Medulla oblongata (tissue), 1 donor: ENCODE measurements around the gene LCN6.
"Not testable (repeated sequence)": the region's sequence is repeated elsewhere in the genome, so short reads cannot be mapped to it uniquely, and the experiment has no call there.

Source experiments
- DNase-seq: peaks from one replicate; pipeline ENCODE4 v3.0.0-alpha.2; 2015; ENCODE audit errors: extremely low spot score

Gene LCN6

DNA sequence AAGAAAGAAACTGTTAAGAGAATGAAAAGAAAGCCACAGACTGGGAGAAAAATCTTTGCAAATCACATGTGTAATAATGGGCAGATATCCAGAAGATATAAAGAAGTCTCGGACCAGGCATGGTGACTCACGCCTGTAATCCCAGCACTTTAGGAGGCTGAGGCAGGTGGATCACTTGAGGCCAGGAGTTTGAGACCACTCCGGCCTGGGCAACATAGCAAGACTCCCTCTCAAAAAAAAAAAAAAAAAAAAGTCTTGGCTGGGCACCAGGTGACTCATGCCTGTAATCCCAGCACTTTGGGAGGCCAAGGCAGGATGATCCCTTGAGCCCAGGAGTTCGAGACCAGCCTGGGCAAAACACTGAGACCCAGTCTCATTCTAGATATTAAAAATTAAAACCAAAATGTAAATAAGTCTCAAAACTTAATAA is 37.1 kb downstream of the LCN6 start:
- DNase-seq: not testable (repeated sequence)

DNA sequence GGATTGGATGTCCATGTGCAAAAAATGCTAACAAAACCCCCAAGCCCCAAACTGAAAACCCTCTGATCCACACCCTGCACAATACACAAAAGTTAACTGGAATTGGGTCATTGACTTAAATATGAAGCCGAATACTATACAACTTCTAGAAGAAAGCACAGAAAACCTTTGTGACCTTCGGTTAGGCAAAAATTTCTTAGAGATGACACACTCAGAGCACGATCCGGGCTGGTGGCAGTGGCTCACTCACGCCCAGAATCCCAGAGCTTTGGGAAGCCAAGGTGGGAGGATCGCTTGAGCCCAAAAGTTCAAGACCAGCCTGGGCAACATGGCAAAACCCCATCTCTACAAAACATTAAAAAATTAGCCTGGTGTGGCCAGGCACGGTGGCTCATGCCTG is 37.8 kb downstream of the LCN6 start:
- DNase-seq: no peak

DNA sequence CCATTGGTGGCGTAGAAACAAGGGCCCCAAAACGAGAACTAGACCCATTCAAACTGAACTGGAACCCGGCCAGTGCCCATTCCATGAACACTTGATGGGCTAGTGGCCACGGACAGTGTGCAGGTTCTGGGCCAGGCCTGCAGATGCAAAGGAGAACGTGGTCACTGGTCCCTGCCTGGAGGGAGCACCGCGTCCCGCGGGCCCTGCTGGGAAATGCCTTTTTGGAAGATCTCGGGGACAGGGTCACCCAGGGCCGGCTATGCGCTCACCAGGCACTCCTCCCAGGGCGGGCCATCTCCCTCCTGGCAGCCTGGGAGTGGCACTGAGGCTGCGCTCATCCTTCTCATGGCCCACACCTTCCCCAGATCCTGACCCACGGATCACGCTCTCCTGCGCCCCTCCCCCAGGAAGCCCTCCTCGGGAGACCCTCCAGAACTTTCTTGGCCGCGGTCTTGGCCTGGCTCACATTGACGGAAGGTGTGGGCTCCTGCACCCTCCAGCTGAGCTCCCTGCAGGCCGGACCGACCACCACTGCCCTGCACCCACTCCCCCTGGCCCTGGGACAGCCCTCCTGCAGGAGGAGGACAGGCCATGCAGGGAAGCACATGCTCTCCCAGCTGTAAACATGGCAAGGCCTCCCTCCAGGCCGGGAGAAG is 38.7 kb downstream of the LCN6 start:
- DNase-seq: no peak

DNA sequence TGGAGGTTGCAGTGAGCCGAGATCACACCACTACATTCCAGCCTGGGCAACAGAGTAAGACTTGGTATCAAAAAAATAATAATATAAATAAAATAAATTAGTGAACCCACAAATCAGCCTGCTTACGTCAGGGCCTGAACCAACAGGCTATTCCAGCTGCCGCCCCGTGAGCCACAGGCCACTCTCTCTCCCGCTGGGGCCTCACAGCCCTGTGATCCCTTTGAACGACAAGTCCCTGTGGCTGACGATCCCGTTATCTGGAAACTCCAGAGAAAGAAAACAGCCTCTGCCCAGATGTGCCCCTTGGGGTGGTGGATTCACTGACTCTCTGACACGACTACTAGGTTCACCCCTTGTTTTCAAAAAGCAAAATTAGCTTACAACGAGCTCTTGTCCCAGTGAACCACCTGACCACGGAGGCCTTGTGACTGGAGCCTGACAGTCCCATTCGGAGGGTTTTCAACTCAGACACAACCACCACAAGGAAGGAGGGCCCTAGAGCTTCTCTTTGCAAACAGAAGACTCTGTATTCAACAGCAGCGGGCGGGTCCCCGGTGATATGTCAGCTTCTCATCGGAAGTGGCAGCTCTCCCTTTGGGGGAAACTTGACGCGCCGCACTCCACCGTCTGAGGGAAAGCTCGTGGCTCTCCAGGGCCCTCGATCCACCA is 40.3 kb downstream of the LCN6 start:
- DNase-seq: peak; percentile 39

DNA sequence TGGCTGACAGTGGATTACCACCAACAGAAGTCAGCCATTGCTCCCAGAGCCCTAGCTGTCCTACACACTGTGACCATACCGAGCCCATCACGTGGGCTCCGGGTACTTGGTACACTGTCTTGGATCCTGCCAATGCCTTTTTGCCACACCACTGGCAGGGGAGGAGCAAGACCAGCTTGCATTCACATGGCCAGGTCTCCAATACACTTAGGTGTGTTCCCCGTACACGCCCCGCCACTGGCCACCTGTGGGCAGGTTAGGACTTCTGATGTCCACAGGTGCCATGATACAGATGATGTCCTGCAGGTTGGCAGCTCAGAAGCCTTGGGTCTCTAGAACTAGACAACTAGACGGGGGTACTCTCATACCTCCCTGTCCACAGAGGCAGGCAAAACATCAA is 41.3 kb downstream of the LCN6 start:
- no peak for DNase-seq

DNA sequence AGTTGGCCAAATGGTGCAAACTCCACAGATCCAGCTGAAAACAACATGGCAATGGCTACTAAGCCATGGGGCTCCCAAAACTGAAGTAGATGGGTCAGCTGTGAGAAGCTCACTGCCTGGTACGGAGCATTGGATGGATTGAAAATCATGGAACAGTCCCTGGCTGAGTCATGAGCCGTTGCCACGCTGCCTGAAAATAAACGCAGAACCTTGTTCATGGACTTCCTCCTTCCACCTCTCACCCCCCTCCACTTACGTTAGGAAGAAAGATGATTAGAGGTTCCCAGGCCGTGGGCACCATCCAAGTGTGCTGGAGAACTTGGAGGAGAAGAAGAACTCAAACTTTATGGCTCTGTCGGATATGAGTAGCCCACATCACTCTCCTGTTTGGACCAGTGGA is 42.8 kb downstream of the LCN6 start:
- no peak for DNase-seq

DNA sequence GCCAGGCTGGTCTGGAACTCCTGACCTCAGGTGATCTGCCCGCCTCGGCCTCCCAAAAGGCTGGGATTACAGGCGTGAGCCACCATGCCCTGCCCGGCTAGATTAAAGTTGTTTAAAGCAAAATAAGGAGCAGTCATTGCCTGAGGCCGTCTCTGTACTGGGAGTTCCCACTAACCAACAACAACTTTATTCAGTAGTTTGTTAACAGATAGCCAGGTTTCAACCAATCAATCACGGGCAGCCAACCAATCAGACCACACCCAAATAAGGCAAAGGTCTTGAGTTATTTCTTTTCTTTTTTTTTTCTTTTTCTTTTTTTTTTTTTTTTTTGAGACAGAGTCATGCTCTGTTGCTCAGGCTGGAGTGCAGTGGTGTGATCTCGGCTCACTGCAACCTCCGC is 43.6 kb downstream of the LCN6 start:
- not testable (repeated sequence) for DNase-seq

DNA sequence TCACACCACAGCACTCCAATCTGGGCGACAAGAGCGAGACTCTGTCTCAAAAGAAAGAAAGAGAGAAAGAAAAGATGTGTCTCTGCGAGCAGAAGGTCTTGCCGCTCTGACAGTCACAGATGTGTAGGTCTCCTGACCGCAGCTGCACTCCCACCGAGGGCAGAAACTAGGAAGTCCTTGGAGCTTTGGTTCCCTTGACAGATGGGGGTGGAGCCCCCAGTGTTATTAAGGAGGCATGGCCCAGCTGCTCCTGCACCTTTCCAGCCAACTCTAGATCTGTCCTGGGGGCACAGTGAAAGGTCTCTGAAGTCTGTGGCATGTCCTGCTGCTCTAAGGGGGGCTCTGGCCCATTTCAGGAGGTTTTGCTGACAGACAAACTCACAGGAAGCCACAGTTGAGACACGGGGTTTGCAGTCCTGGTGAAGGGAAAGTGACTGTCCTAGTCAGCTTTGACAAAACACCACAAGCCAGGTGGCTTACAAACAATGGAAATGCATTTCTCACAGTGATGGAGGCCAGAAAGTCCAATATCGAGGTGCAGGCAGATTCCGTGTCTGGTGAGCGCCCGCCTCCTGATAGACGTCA is 45.0 kb downstream of the LCN6 start:
- no peak for DNase-seq

DNA sequence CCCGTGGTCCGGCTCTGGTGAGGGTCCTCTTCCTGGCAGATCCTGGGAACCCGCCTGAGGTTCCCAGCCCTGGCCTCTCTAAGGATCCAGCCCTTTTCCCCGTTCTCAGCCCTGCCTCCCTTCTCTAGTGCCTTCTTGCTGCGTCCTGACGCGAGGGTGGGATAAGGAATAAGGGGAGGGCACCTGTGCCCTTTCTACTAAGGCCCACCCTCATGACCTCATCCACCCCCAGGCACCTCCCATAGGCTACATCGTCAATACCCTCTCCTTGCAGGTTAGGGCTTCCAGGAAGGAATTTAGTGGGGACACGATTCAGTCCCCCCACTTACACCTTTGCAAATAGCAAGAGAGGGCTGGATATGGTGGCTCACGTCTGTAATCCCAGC is 46.7 kb downstream of the LCN6 start:
- DNase-seq: no peak

DNA sequence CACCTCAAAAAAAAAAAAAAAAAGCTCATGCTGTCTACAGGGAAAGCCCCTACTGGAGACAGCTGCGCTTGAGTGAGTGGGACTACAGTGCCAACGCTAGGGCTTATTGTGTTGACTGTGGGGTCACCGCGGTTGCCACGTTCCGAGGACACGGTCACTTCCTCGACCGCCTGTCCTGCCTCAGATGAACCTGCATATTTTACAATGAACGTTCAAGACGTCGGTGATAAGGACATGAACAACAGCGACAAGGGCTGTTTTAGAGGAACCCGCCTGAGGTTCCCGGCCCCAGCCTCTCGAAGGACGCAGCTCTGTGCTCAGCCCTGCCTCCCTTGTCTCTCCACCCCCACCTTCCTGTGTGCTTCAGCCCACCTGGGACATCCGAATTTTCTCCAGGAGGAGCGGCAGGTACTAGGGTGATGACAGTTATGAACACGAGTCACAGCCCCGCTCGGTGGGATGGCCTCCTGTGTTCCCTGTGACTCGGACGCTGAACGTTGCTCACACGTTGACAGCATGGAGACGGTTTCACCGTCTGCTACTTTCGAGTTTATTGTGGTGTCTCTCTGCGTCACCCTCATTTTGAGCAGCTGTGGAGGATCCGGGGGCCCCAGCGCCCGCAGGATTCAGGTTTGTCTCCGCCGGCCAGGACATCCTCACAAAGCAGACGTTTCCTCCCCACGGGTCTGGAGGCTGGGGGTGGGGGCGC is 47.2 kb downstream of the LCN6 start:
- DNase-seq: no peak

DNA sequence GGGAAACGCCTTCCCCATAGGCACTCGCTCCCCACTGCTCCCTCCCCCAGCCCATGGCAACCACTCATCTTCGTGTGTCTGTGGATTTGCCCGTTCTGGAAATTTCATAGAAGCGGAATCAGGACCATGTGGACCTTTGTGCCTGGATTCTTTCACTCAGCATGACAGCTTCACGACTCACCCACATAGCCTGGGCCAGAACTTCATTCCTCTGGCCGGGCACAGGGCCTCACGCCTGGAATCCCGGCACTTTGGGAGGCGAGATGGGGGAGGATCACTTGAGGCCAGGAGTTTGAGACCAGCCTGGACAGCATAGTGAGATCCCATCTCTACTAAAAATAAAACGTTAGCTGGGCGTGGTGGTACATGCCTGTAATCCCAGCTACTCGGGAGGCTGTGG is 48.0 kb downstream of the LCN6 start:
- DNase-seq: no peak

DNA sequence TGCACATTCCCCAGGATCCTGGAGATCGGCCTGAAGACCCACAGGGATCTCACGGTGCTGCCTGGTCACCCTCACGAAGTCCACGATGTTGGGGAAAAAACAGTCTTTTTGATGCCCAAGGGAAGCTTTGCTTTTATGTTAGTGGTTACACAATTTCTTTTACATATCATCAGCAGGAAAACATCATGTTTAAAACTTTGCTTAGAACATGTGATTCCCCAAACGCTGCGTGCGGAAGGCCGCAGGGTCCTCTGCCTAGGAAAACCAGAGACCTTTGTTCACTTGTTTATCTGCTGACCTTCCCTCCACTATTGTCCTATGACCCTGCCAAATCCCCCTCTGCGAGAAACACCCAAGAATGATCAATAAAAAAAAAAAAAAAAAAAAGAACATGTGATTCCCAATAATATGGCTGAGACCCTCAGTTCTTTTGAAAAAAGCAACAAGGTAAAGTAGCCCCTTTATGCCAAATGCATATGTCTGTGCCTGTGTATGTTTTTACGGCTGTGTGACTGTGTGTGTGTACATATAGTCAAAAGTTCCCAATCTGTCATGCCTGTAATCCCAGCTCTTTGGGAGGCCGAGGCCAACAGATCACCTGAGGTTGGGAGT is 49.6 kb downstream of the LCN6 start:
- no peak for DNase-seq

DNA sequence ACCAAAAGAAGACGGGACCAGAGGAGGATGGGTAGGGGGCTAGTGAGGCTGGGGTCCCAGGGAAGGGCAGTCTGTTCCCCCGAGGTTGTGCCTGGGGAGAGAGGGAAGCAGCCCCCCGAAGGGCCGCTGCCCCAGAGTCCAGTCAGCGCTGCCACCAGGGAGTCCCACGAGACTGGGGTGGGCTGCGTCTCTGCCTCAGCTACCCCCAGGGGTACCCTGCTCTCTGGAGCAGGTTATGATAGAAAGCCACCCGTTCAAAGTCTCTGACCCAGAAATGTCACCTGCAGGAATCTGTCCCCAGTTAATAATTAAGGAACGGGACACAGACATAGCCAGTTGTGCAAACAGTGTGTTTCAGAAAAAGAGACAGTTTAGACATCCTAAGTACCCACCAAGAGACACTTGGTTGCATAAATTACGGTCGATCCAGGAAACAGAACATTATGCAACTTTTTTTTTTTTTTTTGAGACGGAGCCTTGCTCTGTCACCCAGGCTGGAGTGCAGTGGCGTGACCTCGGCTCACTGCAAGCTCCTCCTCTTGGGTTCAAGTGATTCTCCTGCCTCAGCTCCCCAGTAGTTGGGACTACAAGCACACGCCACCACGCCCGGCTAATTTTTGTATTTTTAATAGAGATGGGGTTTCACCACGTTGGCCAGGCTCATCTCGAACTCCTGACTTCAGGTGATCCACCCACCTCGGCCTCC is 50.4 kb downstream of the LCN6 start:
- no peak for DNase-seq

DNA sequence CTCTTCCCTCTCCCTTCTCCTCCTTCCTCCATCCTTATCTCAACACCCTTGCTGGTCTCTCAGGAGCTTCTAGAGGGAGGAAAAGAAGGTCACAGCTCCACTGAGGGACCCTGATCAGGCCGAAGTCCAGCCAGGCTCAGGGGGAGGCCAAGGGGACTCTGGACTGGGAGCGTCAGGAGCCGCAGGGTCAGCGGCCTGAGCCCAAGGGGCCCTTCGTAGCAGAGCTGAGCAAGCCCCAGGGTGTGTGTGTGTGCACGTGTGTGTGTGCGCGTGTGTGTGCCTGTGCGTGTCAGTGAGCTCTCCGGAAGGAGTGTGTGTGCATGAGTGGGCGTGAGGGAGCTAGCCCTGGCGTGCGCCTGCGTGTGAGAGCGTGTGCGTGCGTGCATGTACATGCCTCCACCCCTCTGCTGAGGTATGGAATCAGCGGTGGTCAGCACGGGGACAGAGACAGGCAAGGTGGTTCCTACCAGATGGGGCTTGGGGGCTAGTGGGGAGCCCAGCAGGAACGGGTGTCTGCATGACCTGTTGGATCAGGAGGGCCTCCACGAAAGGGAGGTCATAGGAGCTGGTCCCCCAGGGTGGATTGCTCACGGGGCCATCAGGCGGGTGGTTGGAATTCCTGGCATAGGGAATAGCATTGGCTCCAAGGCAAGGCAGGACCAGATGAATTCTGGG is 51.0 kb downstream of the LCN6 start:
- DNase-seq: no peak

DNA sequence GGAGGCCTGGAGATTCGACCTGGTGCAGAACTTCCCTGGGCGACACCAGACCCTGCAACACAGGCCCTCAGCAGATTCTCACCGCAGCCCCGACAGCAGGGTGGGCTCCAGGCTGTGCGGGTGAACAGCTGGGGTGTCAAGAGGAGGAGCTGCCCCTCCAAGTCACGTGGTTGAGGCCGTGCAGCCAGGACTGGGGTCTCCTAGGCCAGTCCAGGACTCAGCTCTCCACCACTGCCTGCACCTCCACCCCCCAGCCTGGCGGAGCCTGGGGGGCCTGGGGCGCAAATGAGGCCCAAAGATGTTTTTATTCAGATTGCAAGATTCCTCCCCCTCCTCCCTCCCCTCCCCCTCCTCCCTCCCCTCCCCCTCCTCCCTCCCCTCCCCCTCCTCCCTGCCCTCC is 51.8 kb downstream of the LCN6 start:
- no peak for DNase-seq

DNA sequence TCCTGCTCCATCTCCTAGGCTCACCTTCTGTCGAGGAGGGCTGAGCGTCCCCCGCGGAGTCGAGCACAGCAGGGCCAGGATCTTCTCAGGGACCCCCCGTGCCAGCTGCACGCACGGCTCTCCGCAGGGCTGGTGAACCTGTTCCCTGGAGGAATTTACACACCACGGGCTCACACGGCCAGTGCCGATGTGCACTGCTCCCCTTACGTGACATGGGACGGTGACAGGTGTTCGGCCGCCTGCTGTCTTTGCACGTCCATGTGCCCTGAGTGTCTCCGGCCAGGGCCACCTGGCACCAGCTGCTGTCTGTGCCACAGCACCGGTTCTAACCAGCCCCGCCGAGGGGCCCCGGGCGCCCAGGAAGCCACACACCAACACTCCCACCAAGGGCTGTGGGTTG is 52.4 kb downstream of the LCN6 start:
- no peak for DNase-seq

DNA sequence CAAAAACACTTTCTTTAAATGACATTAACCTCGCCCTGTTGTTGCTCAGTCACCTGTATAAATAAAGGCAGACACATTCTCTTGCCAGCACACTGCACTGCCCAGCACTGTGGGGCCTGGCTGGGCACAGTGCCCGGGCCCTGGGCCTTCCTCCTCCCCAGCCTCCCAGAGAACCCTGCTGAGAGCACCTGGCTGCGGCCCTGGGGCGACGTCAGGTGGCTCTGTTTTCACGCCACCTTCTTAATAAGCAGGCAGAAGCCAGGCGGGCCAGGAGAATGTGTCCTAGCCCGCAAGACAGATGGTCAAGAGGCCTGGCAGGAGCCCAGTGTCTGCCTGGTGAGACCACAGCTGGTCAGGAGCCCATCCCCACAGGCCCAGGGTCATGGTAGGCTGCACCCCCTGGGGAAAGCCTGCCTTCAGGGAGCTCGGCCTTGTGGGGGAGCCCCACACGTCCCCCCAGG is 52.9 kb downstream of the LCN6 start:
- DNase-seq: no peak

DNA sequence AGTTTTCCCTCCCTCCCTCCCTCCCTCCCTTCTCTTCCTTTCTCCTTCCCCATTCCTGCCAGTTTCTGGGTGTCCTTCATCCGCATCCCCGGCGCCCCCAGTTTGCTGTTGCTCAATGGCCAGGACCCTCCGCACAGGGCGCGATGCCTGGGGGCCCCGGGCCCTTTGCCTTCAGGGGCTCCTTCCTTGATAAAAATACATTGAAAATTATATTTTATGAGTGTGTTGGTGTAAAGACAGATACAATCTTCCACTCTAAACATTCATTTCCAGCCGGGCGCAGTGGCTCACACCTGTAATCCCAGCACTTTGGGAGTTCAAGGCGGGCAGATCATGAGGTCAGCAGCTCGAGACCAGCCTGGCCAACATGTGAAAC is 53.5 kb downstream of the LCN6 start:
- no peak for DNase-seq

DNA sequence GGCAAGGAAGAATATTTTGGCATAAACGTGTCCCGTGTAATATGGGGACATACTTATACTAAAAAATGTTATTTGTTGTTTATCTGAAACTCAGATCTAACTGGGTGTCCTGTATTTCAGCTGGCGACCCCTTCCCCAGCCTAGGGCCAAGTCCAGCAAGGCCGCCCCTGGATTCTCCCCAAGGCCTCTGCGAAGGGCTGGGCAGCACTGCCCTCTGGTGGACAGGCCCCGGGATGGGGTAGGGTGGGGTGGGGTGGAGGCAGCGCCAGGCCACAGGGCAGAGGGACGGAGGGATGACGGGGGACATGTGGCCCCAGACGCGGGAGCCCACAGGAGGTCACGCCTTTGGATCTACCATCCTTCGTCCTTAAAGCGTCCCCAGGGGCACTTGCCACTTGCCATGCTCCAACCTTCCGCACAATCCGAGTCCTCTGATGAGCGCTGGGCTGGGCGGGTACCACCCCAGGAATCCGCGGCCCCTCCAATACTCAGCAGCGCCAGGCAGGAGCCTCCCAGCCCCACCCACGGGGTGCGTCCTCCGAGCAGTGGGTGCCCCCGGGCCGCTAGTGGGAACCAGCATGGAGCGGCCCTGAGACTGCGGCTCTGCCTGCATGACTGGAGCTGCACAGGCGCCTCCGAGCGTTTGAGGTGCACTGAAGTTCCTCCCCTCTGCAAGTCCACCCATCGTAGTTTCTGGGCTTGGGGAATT is 54.0 kb downstream of the LCN6 start:
- DNase-seq: peak; percentile 35
